OCI-LY7 (cell line): Measurements from ENCODE around the gene FBRSL1. TPM values are rescaled to one million over a fixed set of nuclear protein-coding genes. Genes with fewer than 3 reads are reported as not detected.

Source experiments
- BruUV-seq: library from RNA; stranded (reverse); fragments of 400-500 nt; replicated peaks from 2 replicates; lab custom pipeline; 2021; lab: Mats Ljungman, UMichigan
- CTCF ChIA-PET: fragments of 300-600 bp; sonication (Branson Sonifier 250); formaldehyde crosslinking; loops from one replicate; lab custom pipeline; 2022; ENCODE audit warnings: antibody characterized with exemption; ENCODE audit not compliant: unreplicated experiment; lab: Charles Lee
- POLR2A ChIA-PET: fragments of 300-600 bp; sonication (Branson Sonifier 250); formaldehyde crosslinking; loops from one replicate; lab custom pipeline; 2022; ENCODE audit warnings: antibody characterized with exemption; lab: Charles Lee
- DNase-seq: peaks from one replicate; pipeline ENCODE4 v3.0.0-alpha.2; 2015; ENCODE audit warnings: low spot score
- H2AFZ ChIP-seq: fragments of 200-600 bp; sonication (generic), shearing (Covaris generic); 2 replicates; pipeline ENCODE4 v1.6.1; 2014; ENCODE audit warnings: mild to moderate bottlenecking, antibody characterized with exemption, low read length, moderate library complexity
- H3K27ac ChIP-seq: fragments of 200-600 bp; sonication (generic); 2 replicates; pipeline ENCODE4 v1.5.1; 2014; ENCODE audit warnings: mixed run types, low read depth, mild to moderate bottlenecking, moderate library complexity, low read length, inconsistent platforms; ENCODE audit not compliant: poor library complexity, severe bottlenecking
- H3K36me3 ChIP-seq: fragments of 200-600 bp; sonication (generic); 2 replicates; pipeline ENCODE4 v1.6.1; 2014; ENCODE audit warnings: mild to moderate bottlenecking, antibody characterized with exemption, low read length, moderate library complexity, mixed read lengths; ENCODE audit not compliant: insufficient read depth
- H3K4me1 ChIP-seq: fragments of 200-600 bp; sonication (generic); 2 replicates; pipeline ENCODE4 v1.5.1; 2014; ENCODE audit warnings: mild to moderate bottlenecking, low read length; ENCODE audit not compliant: insufficient read depth, poor library complexity, severe bottlenecking
- H3K4me2 ChIP-seq: fragments of 200-600 bp; sonication (generic); 2 replicates; pipeline ENCODE4 v1.6.1; 2014; ENCODE audit warnings: mild to moderate bottlenecking, low read length
- H3K4me3 ChIP-seq: fragments of 200-600 bp; sonication (generic); 2 replicates; pipeline ENCODE4 v1.5.1; 2014; ENCODE audit warnings: mild to moderate bottlenecking, low read depth, low read length; ENCODE audit not compliant: poor library complexity, severe bottlenecking
- H3K79me2 ChIP-seq: fragments of 200-600 bp; sonication (generic); 2 replicates; pipeline ENCODE4 v1.6.1; 2016; ENCODE audit warnings: low read depth, mild to moderate bottlenecking, low read length, moderate library complexity, mixed read lengths; ENCODE audit not compliant: insufficient read depth
- H3K9me2 ChIP-seq: fragments of 200-600 bp; sonication (generic); 2 replicates; pipeline ENCODE4 v1.6.1; 2016; ENCODE audit warnings: mild to moderate bottlenecking, low read length, mixed read lengths; ENCODE audit not compliant: insufficient read depth
- H3K9me3 ChIP-seq: fragments of 200-600 bp; sonication (generic); 2 replicates; pipeline ENCODE4 v1.6.1; 2014; ENCODE audit warnings: mild to moderate bottlenecking, mixed run types, low read length, mixed read lengths
- H4K20me1 ChIP-seq: fragments of 200-600 bp; sonication (generic); 2 replicates; pipeline ENCODE4 v1.6.1; 2014; ENCODE audit warnings: mild to moderate bottlenecking, antibody characterized with exemption, low read length, moderate library complexity, mixed read lengths; ENCODE audit not compliant: insufficient read depth
- CTCF ChIP-seq: fragments of 200-600 bp; sonication (generic); conservative IDR thresholded peaks from 2 replicates; pipeline ENCODE4 v1.5.1; 2014; ENCODE audit warnings: mild to moderate bottlenecking, antibody characterized with exemption, low read length, moderate library complexity, mixed read lengths
- EZH2phosphoT487 ChIP-seq: fragments of 200-600 bp; sonication (generic); IDR thresholded peaks from 2 replicates; pipeline ENCODE4 v1.6.1; 2018; ENCODE audit warnings: low read depth, borderline replicate concordance, mild to moderate bottlenecking, mixed run types, antibody characterized with exemption, low read length, moderate library complexity, mixed read lengths
- intact Hi-C: fragments of 100-400 bp; cut with micrococcal nuclease; formaldehyde crosslinking; loops from one replicate; pipeline ENCODE4 v1.10.0; 2022; ENCODE audit not compliant: unreplicated experiment
- total RNA-seq, 2 experiments: library from RNA; depleted of rRNA in 1 of 2; stranded (reverse); fragments of >200 nt in 1 of 2; shearing (Covaris generic) in 1 of 2; gene quantifications; 2 replicates each; pipeline ENCODE4 v1.2.3, GENCODE V29; 2014 to 2022

FBRSL1 gene
- total RNA-seq, 2 experiments from 2014 or later: 24.6 to 87.8 TPM

GRCh38 chr12:132475304-132476037, 14.5 kb upstream of the FBRSL1 start:
- H3K36me3 ChIP-seq: no peaks in the 10 kb centered on the region
- ChIA-PET CTCF (no interaction called here), POLR2A (no interaction called here)
- intact Hi-C loops: no loop called here
- H3K4me2 ChIP-seq: no peak overlapping the region
- BruUV-seq: no TSS peak
- peaks cover 5% of the 10 kb centered on the region; the same call in 1 of the 2 replicates for H3K9me3 ChIP-seq
- no peaks in the 10 kb centered on the region for H3K79me2 ChIP-seq
- no peak overlapping the region for H2AFZ ChIP-seq
- no peak for TF ChIP-seq CTCF
- no peak for TF ChIP-seq EZH2phosphoT487
- H3K4me3 ChIP-seq: no peak overlapping the region
- H3K4me1 ChIP-seq: no peaks in the 10 kb centered on the region
- no peaks in the 10 kb centered on the region for H3K9me2 ChIP-seq
- peak; percentile 23 for DNase-seq
- H3K27ac ChIP-seq: no peak overlapping the region
- H4K20me1 ChIP-seq: no peaks in the 10 kb centered on the region

- Histone ChIP-seq H3K9me2 (no peaks in the 10 kb centered on the region), H3K27ac (no peak overlapping the region), H3K9me3 (peaks cover 5% of the 10 kb centered on the region; the same call in 1 of the 2 replicates), H3K4me1 (no peaks in the 10 kb centered on the region), H3K4me2 (no peak overlapping the region), H3K79me2 (no peaks in the 10 kb centered on the region), H3K4me3 (no peak overlapping the region), H2AFZ (no peak overlapping the region), H3K36me3 (no peaks in the 10 kb centered on the region), H4K20me1 (no peaks in the 10 kb centered on the region)
- intact Hi-C loops: no loop called here
- no TSS peak for BruUV-seq
- ChIA-PET POLR2A (no interaction called here), CTCF (no interaction called here)
- DNase-seq: no peak
- TF ChIP-seq EZH2phosphoT487 (no peak), CTCF (no peak)
Observed at GRCh38 chr12:132476038-132476414, 13.9 kb upstream of the FBRSL1 start.

- ChIA-PET CTCF (no interaction called here), POLR2A (no interaction called here)
- H3K4me3 ChIP-seq: no peak overlapping the region
- no peaks in the 10 kb centered on the region for H3K36me3 ChIP-seq
- BruUV-seq: no TSS peak
- H4K20me1 ChIP-seq: no peaks in the 10 kb centered on the region
- intact Hi-C loops: no loop called here
- no peaks in the 10 kb centered on the region for H3K79me2 ChIP-seq
- peaks cover 5% of the 10 kb centered on the region; the same call in 1 of the 2 replicates for H3K9me3 ChIP-seq
- H3K27ac ChIP-seq: no peak overlapping the region
- no peak overlapping the region for H3K4me2 ChIP-seq
- no peaks in the 10 kb centered on the region for H3K9me2 ChIP-seq
- no peaks in the 10 kb centered on the region for H3K4me1 ChIP-seq
- TF ChIP-seq EZH2phosphoT487 (no peak), CTCF (no peak)
- no peak overlapping the region for H2AFZ ChIP-seq
- no peak for DNase-seq
Observed at GRCh38 chr12:132476421-132476820, 13.5 kb upstream of the FBRSL1 start.
